Measurements from ENCODE around the gene SLC25A23.

GRCh38 chr19:6402837-6403608 lies 56.6 kb downstream of the SLC25A23 start:
- TF ChIP-seq EZH2 (IDR thresholded peaks at IDR 0.05; ENCODE audit: insufficient read depth, poor library complexity, severe bottlenecking) (no peak), EZH2phosphoT487 (IDR thresholded peaks at IDR 0.05; ENCODE audit: insufficient read depth, low read depth) (no peak)

Data from GM23248 (cell line).